Thymus (tissue), 11 donors: ENCODE measurements around the gene C1QL1. TPM values are rescaled to one million over a fixed set of nuclear protein-coding genes. Genes with fewer than 3 reads are reported as not detected.

ENCODE experiments used
- DNase-seq, 9 donors: peaks; one replicate each; pipeline ENCODE4 v3.0.0-alpha.2; 2013; ENCODE audit warnings: low spot score in 9 of 9, low read depth in 6 of 9, missing footprints in 1 of 9
- H3K27ac ChIP-seq, 2 donors: one replicate each; pipeline ENCODE4 v1.5.1; 2013; ENCODE audit warnings: control low read depth in 1 of 2, low read depth in 1 of 2, low read length in 1 of 2, mild to moderate bottlenecking in 1 of 2, moderate library complexity in 1 of 2
- H3K27me3 ChIP-seq, 2 donors: one replicate each; pipeline ENCODE4 v1.5.1; 2013; ENCODE audit warnings: low read length in 1 of 2; ENCODE audit not compliant: control insufficient read depth in 2 of 2, insufficient read depth in 1 of 2
- H3K36me3 ChIP-seq, 2 donors: one replicate each; pipeline ENCODE4 v1.5.1; 2013; ENCODE audit warnings: low read length in 1 of 2, mild to moderate bottlenecking in 1 of 2, moderate library complexity in 1 of 2; ENCODE audit not compliant: control insufficient read depth in 2 of 2, insufficient read depth in 2 of 2
- H3K4me1 ChIP-seq, 2 donors: one replicate each; pipeline ENCODE4 v1.5.1; 2013; ENCODE audit warnings: low read length in 2 of 2; ENCODE audit not compliant: control insufficient read depth in 2 of 2, insufficient read depth in 2 of 2
- H3K4me3 ChIP-seq, 2 donors: one replicate each; pipeline ENCODE4 v1.5.1; 2013; ENCODE audit warnings: low read length in 2 of 2, control low read depth in 1 of 2, mild to moderate bottlenecking in 1 of 2
- H3K9me3 ChIP-seq, 2 donors: one replicate each; pipeline ENCODE4 v1.5.1; 2013; ENCODE audit warnings: low read length in 1 of 2, mild to moderate bottlenecking in 1 of 2; ENCODE audit not compliant: control insufficient read depth in 2 of 2, insufficient read depth in 1 of 2
- WGBS: extraction: QIAGEN DNeasy Blood & Tissue Kit; methylation state at CpG from one replicate; pipeline ENCODE4 v1.1.7; 2013; 5-methylcytosine and 5-hydroxymethylcytosine counted together
- polyA plus RNA-seq: library from polyadenylated mRNA; stranded (reverse); fragments of 200-250 nt; gene quantifications from one replicate; pipeline ENCODE4 v1.2.3, GENCODE V29; 2013
- total RNA-seq: library from RNA; stranded (reverse); fragments of 120-200 nt; gene quantifications from one replicate; pipeline ENCODE4 v1.2.4, GENCODE V29; 2013
- donor health status: healthy.

The C1QL1 gene
- total and polyA plus RNA-seq, 2 donors, result 0.09 to 0.23 TPM

DNA sequence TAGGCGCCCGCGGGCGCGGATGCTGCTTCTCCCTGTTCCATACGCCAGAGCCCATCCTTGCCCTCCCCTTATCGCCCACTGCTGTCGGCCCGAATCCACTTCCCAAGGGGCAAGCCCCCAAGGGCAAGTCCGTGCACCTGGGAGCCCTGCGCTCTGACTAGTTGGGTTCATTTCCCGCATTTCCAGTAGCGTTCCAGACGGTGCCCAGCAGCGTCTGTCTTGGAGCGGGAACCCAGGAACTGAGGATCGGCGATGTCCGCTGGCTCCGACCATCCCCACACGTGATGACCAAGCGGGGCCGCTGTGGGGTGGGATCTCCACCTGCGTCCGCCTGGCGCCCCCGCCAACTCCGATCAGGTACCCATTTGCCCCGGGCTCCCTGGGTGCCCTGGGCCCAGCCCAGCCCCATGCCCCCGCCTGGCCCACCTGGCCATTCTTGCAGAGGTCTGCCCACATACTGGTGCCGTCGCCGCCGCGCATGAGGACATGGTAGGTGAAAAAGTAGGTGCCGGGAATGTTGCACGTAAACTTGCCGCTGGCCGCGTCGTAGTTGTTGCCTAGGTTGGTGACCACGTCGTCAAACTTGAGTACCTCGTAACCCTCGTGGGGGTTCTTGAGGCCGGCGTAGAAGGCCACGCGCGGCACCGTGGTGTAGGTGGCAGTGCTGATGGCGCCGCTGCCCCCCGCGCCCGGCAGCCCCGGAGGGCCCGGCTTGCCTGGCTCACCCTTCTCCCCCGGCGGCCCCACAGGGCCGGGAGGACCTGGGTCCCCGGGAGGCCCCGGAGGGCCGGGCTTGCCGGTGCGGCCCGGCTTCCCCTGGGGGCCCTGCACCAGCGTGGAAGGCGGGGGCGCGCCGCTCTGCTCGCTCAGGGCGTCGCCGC, 837 bp downstream of the C1QL1 start:
- peaks cover 0 to 15% of the 10 kb centered on the region in 2 donors for H3K9me3 ChIP-seq
- H3K27me3 ChIP-seq, result peaks cover 70 to 91% of the 10 kb centered on the region in 2 donors
- H3K4me3 ChIP-seq, result peak overlapping the region in 1 of 2 donors; percentile 47
- DNase-seq, result no peak
- 9% methylated on average over 76 of the region's 76 CpGs for WGBS
- no peak overlapping the region for H3K27ac ChIP-seq
- peaks cover 17 to 27% of the 10 kb centered on the region in 2 donors for H3K4me1 ChIP-seq
- H3K36me3 ChIP-seq, result no peaks in the 10 kb centered on the region

GRCh38 chr17:44966348-44967025, 1.6 kb downstream of the C1QL1 start:
- H3K9me3 ChIP-seq, result peaks cover 0 to 15% of the 10 kb centered on the region in 2 donors
- H3K4me3 ChIP-seq, result peak overlapping the region in 1 of 2 donors; percentile 7
- no peaks in the 10 kb centered on the region for H3K36me3 ChIP-seq
- peaks cover 71 to 90% of the 10 kb centered on the region in 2 donors for H3K27me3 ChIP-seq
- peaks cover 17 to 27% of the 10 kb centered on the region in 2 donors for H3K4me1 ChIP-seq
- DNase-seq, result no peak
- WGBS, result 17% methylated on average over 21 of the region's 21 CpGs
- no peak overlapping the region for H3K27ac ChIP-seq

GRCh38 chr17:44965481-44966234, 2.4 kb downstream of the C1QL1 start:
- no peak for DNase-seq
- Histone ChIP-seq H3K27me3 (peaks cover 64 to 88% of the 10 kb centered on the region in 2 donors), H3K36me3 (no peaks in the 10 kb centered on the region), H3K4me3 (no peak overlapping the region), H3K9me3 (peaks cover 0 to 15% of the 10 kb centered on the region in 2 donors), H3K4me1 (peaks cover 17 to 27% of the 10 kb centered on the region in 2 donors), H3K27ac (no peak overlapping the region)
- WGBS, result 53% methylated on average over 5 of the region's 5 CpGs

GRCh38 chr17:44961921-44962350, 6.2 kb downstream of the C1QL1 start:
- no peaks in the 10 kb centered on the region for H3K36me3 ChIP-seq
- WGBS, result 74% methylated on average over 7 of the region's 7 CpGs
- H3K9me3 ChIP-seq, result peaks cover 0 to 6% of the 10 kb centered on the region in 2 donors
- no peak for DNase-seq
- H3K27me3 ChIP-seq, result peaks cover 46 to 92% of the 10 kb centered on the region in 2 donors
- no peak overlapping the region for H3K4me3 ChIP-seq
- no peak overlapping the region for H3K27ac ChIP-seq
- H3K4me1 ChIP-seq, result peaks cover 0 to 6% of the 10 kb centered on the region in 2 donors

DNA sequence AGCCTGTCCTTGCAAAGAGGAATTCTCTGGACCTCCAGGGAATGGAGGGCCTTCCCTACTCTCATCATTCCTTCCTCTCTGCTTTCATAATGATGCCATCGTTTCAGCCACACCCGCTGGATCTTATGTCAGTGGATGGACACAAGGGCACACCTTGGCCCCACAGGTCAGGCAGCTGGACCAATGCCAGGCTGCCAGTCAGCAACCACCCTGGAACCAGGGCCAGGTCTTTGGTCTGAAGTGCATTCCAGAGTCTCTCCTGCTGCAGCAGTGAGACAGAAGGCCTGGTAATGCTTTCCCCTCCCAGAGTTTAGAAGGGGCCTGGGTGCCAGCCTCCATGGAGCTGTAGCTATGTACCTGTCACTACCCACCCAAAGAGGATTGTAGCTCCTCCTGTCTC, 7.4 kb downstream of the C1QL1 start:
- 92% methylated on average over 2 of the region's 2 CpGs for WGBS
- H3K4me1 ChIP-seq, result peaks cover 0 to 6% of the 10 kb centered on the region in 2 donors
- H3K9me3 ChIP-seq, result peaks cover 0 to 5% of the 10 kb centered on the region in 2 donors
- H3K27me3 ChIP-seq, result peaks cover 37 to 92% of the 10 kb centered on the region in 2 donors
- no peak for DNase-seq
- no peaks in the 10 kb centered on the region for H3K36me3 ChIP-seq
- no peak overlapping the region for H3K27ac ChIP-seq
- no peak overlapping the region for H3K4me3 ChIP-seq

DNA sequence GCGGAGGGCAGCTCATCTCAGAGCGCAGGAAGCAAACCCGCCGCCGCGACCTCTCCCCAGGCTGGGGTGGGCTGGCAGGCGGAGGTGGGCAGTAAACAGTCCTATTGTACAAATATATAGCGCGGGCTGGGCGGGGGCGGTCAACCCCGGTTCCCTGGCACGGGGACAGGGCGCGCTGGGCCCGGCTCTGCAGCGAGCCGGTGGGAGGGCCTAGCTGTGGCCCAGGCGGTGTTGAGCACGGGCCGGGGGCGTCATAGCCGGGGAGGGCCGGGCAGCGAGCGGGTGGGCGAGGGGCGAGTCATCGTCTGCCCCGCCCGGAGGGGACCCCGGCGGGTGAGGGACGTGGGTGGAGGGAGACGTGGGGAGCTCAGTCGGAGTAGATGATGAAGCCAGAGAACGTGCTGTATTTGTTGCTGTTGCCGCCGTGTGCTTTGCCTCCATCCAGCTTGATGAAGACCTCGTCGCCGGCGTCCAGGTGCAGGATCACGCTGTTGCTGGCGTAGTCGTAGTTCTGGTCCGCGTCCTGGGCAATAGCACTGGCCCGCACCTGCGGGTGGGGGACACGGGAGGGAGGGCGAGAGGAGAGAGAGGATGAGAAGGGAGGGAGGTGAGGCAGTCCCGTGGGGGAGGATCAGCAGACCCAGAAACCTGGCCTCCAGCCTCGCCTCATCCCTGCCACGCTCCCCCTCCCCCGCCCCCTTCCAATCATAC, 8.1 kb downstream of the C1QL1 start:
- Histone ChIP-seq H3K4me3 (no peak overlapping the region), H3K4me1 (peaks cover 0 to 6% of the 10 kb centered on the region in 2 donors), H3K27me3 (peaks cover 35 to 92% of the 10 kb centered on the region in 2 donors), H3K27ac (no peak overlapping the region), H3K9me3 (peaks cover 0 to 3% of the 10 kb centered on the region in 2 donors), H3K36me3 (no peaks in the 10 kb centered on the region)
- whole genome bisulfite sequencing, result 11% methylated on average over 56 of the region's 56 CpGs
- DNase-seq, result no peak

DNA sequence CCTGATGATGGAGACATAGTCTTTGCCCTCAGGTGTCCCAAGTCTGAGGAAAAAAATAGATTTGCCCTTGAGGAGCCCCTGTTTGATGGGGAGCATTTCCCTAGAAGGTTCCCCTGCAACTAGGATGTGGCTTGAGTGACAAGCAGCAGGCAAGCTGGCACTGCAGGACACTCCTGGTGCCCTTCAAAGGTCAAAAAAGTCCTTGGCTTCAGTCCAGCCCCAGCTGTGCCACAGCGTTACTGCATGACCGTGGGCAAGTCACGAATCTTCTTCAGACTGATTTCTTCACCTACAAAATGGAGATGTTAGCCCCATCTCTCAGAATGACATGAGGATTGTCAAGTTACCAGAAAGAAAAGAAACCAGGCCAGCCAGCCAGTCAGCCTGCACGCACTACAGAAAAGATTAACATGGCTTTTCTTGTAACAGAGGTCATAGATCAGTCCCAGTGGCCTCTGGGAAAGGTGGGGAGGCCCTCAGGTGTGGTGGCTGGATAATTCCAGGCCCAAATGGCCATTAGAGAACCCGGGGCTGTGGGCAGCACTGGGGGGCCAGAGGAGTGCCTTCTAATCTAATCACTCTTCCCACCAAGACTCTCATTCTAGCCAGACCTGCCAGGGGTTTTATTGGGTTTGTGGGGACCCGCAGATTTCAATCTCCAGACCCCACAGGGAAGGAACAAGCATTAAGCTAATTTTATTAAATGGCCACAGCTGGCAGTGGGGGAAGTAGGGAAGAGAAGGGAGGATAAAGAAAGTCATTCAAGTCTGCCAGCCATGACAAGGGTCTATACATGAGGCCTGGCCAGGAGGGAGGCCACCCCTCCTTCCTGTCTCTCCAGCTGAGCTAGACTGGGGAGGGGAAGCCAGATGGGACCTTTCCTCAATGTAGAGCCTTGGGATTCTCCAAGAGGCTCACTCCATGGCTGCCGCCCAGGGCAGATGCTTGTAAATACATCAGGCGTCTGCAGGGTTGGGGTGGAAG, 10.8 kb downstream of the C1QL1 start:
- peaks cover 0 to 6% of the 10 kb centered on the region in 2 donors for H3K4me1 ChIP-seq
- peaks cover 0 to 3% of the 10 kb centered on the region in 2 donors for H3K9me3 ChIP-seq
- no peak overlapping the region for H3K4me3 ChIP-seq
- H3K36me3 ChIP-seq, result no peaks in the 10 kb centered on the region
- no peak overlapping the region for H3K27ac ChIP-seq
- 91% methylated on average over 8 of the region's 8 CpGs for WGBS
- no peak for DNase-seq
- H3K27me3 ChIP-seq, result peaks cover 28 to 87% of the 10 kb centered on the region in 2 donors
